H1 (cell line): ENCODE data around the gene PPP1R18. TPM values are rescaled to one million over a fixed set of nuclear protein-coding genes. Genes with fewer than 3 reads are reported as not detected.

ENCODE experiments used
- CTCF ChIA-PET: fragments of 300-600 bp; sonication (Branson Sonifier 250); formaldehyde crosslinking; loops from one replicate; lab custom pipeline; 2021; ENCODE audit not compliant: partially characterized antibody; lab: Charles Lee
- POLR2A ChIA-PET: fragments of 300-600 bp; sonication (Branson Sonifier 250); formaldehyde crosslinking; loops from one replicate; lab custom pipeline; 2021; ENCODE audit warnings: inconsistent platforms; ENCODE audit not compliant: partially characterized antibody; lab: Charles Lee
- DNase-seq, 2 experiments: peaks; one replicate each; pipeline versions ENCODE4 v3.0.0 to v3.0.0-alpha.2; 2010 to 2022; ENCODE audit warnings: low spot score in 2 of 2, low read depth in 1 of 2, mixed read lengths in 1 of 2
- FAIRE-seq: peaks from 2 replicates; lab custom pipeline; 2011; peaks lifted over from hg19 to GRCh38; lab: Jason Lieb, UNC
- H2AFZ ChIP-seq: 2 replicates; pipeline ENCODE4 v1.8.1; 2012; ENCODE audit warnings: low read length, inconsistent platforms
- H2AK5ac ChIP-seq: 2 replicates; pipeline ENCODE4 v1.6.1; 2013; ENCODE audit warnings: low read depth, low read length
- H2BK120ac ChIP-seq: replicated peaks from 2 replicates; pipeline ENCODE3; 2013; ENCODE audit warnings: low read depth, low read length, inconsistent platforms
- H2BK12ac ChIP-seq: 2 replicates; pipeline ENCODE4 v1.6.1; 2013; ENCODE audit warnings: low read depth, low read length
- H2BK15ac ChIP-seq: 2 replicates; pipeline ENCODE4 v1.6.1; 2013; ENCODE audit warnings: low read length
- H2BK20ac ChIP-seq: 2 replicates; pipeline ENCODE4 v1.6.1; 2013; ENCODE audit warnings: low read length
- H2BK5ac ChIP-seq: 2 replicates; pipeline ENCODE4 v1.6.1; 2013; ENCODE audit warnings: low read depth, low read length
- H3K14ac ChIP-seq: 2 replicates; pipeline ENCODE4 v1.6.1; 2013; ENCODE audit warnings: inconsistent platforms; ENCODE audit not compliant: insufficient read length
- H3K18ac ChIP-seq: 2 replicates; pipeline ENCODE4 v1.6.1; 2013; ENCODE audit warnings: low read length; ENCODE audit errors: extremely low read depth
- H3K23ac ChIP-seq: 2 replicates; pipeline ENCODE4 v1.6.1; 2013; ENCODE audit warnings: inconsistent platforms; ENCODE audit not compliant: insufficient read length
- H3K23me2 ChIP-seq: 2 replicates; pipeline ENCODE4 v1.6.1; 2013; ENCODE audit warnings: low read depth, low read length
- H3K27ac ChIP-seq: 2 replicates; pipeline ENCODE4 v1.6.1; 2011; ENCODE audit warnings: low read depth, low read length, inconsistent platforms
- H3K27me3 ChIP-seq, 4 experiments: replicated peaks in 1 of 4; 1 replicate in 1 of 4; 2 replicates in 3 of 4; pipeline versions ENCODE4 v1.6.1 to v1.8.1; 2011 to 2013; ENCODE audit warnings: low read length in 3 of 4, mild to moderate bottlenecking in 3 of 4, inconsistent platforms in 2 of 4, mixed read lengths in 2 of 4, moderate library complexity in 1 of 4; ENCODE audit not compliant: control insufficient read depth in 3 of 4, insufficient read depth in 3 of 4; ENCODE audit errors: extremely low read depth in 1 of 4
- H3K36me3 ChIP-seq, 4 experiments: 2 replicates each; pipeline versions ENCODE4 v1.6.1 to v1.8.1; 2011 to 2013; ENCODE audit warnings: mild to moderate bottlenecking in 4 of 4, low read length in 3 of 4, moderate library complexity in 2 of 4, control low read depth in 1 of 4, inconsistent platforms in 1 of 4; ENCODE audit not compliant: insufficient read depth in 4 of 4, control insufficient read depth in 2 of 4
- H3K4ac ChIP-seq: replicated peaks from 2 replicates; pipeline ENCODE3; 2013; ENCODE audit warnings: low read length, low read depth, mixed read lengths, inconsistent platforms; ENCODE audit not compliant: insufficient read length
- H3K4me1 ChIP-seq, 4 experiments: replicated peaks in 1 of 4; 1 replicate in 1 of 4; 2 replicates in 3 of 4; pipeline versions ENCODE4 v1.6.1 to v1.8.1; 2011 to 2013; ENCODE audit warnings: low read length in 3 of 4, inconsistent platforms in 2 of 4, mixed read lengths in 1 of 4; ENCODE audit not compliant: insufficient read depth in 4 of 4, control insufficient read depth in 3 of 4
- H3K4me2 ChIP-seq, 2 experiments: 2 replicates each; pipeline versions ENCODE4 v1.6.1 to v1.8.1; 2011 to 2013; ENCODE audit warnings: low read depth in 2 of 2, low read length in 2 of 2, control low read depth in 1 of 2, inconsistent platforms in 1 of 2, mild to moderate bottlenecking in 1 of 2; ENCODE audit not compliant: insufficient read depth in 1 of 2
- H3K4me3 ChIP-seq, 4 experiments: fragments of 200-600, 300-600 bp in 1 of 4; sonication (generic), shearing (Covaris generic), sonication (Bioruptor Twin) in 1 of 4; 2 replicates each; pipeline versions ENCODE4 v1.5.1 to v1.8.1; 2011 to 2016; ENCODE audit warnings: low read length in 4 of 4, low read depth in 3 of 4, control low read depth in 2 of 4, inconsistent platforms in 2 of 4, mild to moderate bottlenecking in 2 of 4, mixed read lengths in 1 of 4, moderate library complexity in 1 of 4; ENCODE audit not compliant: insufficient read depth in 2 of 4; ENCODE audit errors: extremely low read depth in 1 of 4
- H3K56ac ChIP-seq: replicated peaks from 2 replicates; pipeline ENCODE3; 2013; ENCODE audit warnings: low read depth, mild to moderate bottlenecking, mixed read lengths, low read length, inconsistent platforms; ENCODE audit not compliant: insufficient read length
- H3K79me1 ChIP-seq: 2 replicates; pipeline ENCODE4 v1.6.1; 2013; ENCODE audit warnings: low read depth, low read length, control low read depth
- H3K79me2 ChIP-seq, 2 experiments: 2 replicates each; pipeline versions ENCODE4 v1.6.1 to v1.8.1; 2012 to 2013; ENCODE audit warnings: low read length in 2 of 2, mild to moderate bottlenecking in 2 of 2, inconsistent platforms in 1 of 2; ENCODE audit not compliant: insufficient read depth in 2 of 2, control insufficient read depth in 1 of 2
- H3K9ac ChIP-seq, 4 experiments: replicated peaks in 1 of 4; 1 replicate in 1 of 4; 2 replicates in 3 of 4; pipeline versions ENCODE4 v1.6.1 to v1.8.1; 2011 to 2013; ENCODE audit warnings: low read depth in 3 of 4, low read length in 3 of 4, control low read depth in 2 of 4, mild to moderate bottlenecking in 2 of 4, moderate library complexity in 2 of 4, inconsistent platforms in 1 of 4; ENCODE audit errors: extremely low read depth in 1 of 4
- H3K9me3 ChIP-seq, 2 experiments: 2 replicates each; pipeline versions ENCODE4 v1.6.1 to v1.8.1; 2012 to 2013; ENCODE audit warnings: mild to moderate bottlenecking in 2 of 2, moderate library complexity in 2 of 2, control low read depth in 1 of 2, inconsistent platforms in 1 of 2, low read depth in 1 of 2, low read length in 1 of 2, mixed read lengths in 1 of 2; ENCODE audit not compliant: insufficient read depth in 2 of 2
- H4K20me1 ChIP-seq, 2 experiments: replicated peaks in 1 of 2; 2 replicates each; pipeline versions ENCODE3 to v1.8.1; 2011 to 2013; ENCODE audit warnings: inconsistent platforms in 2 of 2, low read length in 2 of 2, mild to moderate bottlenecking in 1 of 2; ENCODE audit not compliant: insufficient read depth in 2 of 2, control insufficient read depth in 1 of 2
- H4K5ac ChIP-seq: 2 replicates; pipeline ENCODE4 v1.6.1; 2013; ENCODE audit warnings: low read length, low read depth, mixed read lengths, inconsistent platforms; ENCODE audit not compliant: insufficient read length
- H4K8ac ChIP-seq: 2 replicates; pipeline ENCODE4 v1.8.0; 2013; ENCODE audit warnings: mild to moderate bottlenecking, moderate library complexity, low read length, inconsistent platforms; ENCODE audit not compliant: insufficient read depth; ENCODE audit errors: extremely low read depth
- H4K91ac ChIP-seq: replicated peaks from 2 replicates; pipeline ENCODE3; 2013; ENCODE audit warnings: low read length, mixed read lengths, inconsistent platforms; ENCODE audit not compliant: insufficient read length
- EP300 ChIP-seq, 2 experiments: IDR thresholded peaks; 1 replicate in 1 of 2; 2 replicates in 1 of 2; pipeline ENCODE4 v1.6.1; 2011 to 2012; ENCODE audit warnings: low read depth in 2 of 2, low read length in 2 of 2, mild to moderate bottlenecking in 2 of 2, borderline replicate concordance in 1 of 2, inconsistent platforms in 1 of 2, moderate library complexity in 1 of 2
- GABPA ChIP-seq: IDR thresholded peaks from 2 replicates; pipeline ENCODE4 v1.6.1; 2011; ENCODE audit warnings: mild to moderate bottlenecking, low read length, moderate library complexity, borderline replicate concordance; ENCODE audit not compliant: insufficient read depth
- RBBP5 ChIP-seq: IDR thresholded peaks from 2 replicates; pipeline ENCODE4 v1.7.1; 2012; ENCODE audit warnings: low read depth, mild to moderate bottlenecking, inconsistent platforms, low read length, moderate library complexity, borderline replicate concordance
- WGBS, 2 experiments: shearing (Covaris generic) in 1 of 2; methylation state at CpG; one replicate each; pipeline versions ENCODE4 v1.1.6 to v1.1.7; 2013 to 2015; ENCODE audit warnings: low lambda C conversion rate in 2 of 2, mixed read lengths in 2 of 2, inconsistent platforms in 1 of 2, low coverage in 1 of 2, missing lambda C conversion rate in 1 of 2; ENCODE audit not compliant: insufficient replicate concordance in 2 of 2, insufficient coverage in 1 of 2, insufficient read length in 1 of 2; ENCODE audit errors: extremely low coverage in 1 of 2, missing lambda C conversion rate in 1 of 2; 5-methylcytosine and 5-hydroxymethylcytosine counted together
- polyA plus RNA-seq, 7 experiments: library from polyadenylated mRNA; depleted of rRNA in 3 of 7; stranded (reverse) in 5 of 7; unstranded in 2 of 7; fragments of >200 nt in 5 of 7; fragments of 200-250 nt in 2 of 7; gene quantifications; 1 replicate in 5 of 7; 2 replicates in 1 of 7; 4 replicates in 1 of 7; pipeline versions ENCODE4 v1.2.1 to v1.2.3, GENCODE V29; 2011 to 2013; ENCODE audit warnings: missing spikeins in 2 of 7, mixed read lengths in 2 of 7
- total RNA-seq: library from RNA; stranded (reverse); fragmentation: NEBNext Ultra II Directional; extraction: Animal tissue kit (Norgen Biotek cat#: 25700); gene quantifications from 2 replicates; pipeline ENCODE4 v1.2.1, GENCODE V29; 2021

The PPP1R18 gene
- total and polyA plus RNA-seq, 2 of the 8 experiments (the other 6 are each of a cell fraction or from before 2014, with no cell fraction given): 25.1 to 29.1 TPM

DNA sequence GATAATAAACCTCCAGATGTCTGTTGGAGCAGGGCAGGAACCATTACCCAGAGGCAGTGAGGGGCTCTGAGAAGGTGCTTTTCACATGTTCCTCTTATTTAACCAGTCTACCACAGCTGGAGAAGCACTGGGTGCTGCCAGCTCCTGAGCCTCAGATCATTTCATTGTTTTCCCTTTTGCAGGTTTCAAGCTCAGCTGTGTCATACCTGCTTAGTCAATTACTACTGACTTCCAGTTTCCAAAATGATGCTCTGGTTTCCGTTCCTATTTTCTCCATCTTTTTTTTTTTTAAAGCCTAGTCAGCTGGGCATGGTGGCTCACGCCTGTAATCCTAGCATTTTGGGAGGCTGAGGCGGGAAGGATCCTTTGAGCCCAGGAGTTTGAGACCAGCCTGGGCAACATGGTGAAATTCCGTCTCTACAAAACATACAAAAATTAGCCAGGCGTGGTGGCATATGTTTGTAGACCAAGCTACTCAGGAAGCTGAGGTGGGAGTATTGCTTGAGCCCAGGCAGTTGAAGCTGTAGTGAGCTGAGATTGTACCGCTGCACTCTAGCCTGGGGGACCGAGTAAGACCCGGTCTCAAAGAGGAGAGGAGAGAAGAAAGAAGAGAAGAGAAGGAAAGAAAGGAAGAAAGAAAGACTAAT is 49.3 kb upstream of the PPP1R18 start:
- H2BK5ac ChIP-seq: no peak overlapping the region
- H3K36me3 ChIP-seq: peaks cover 15 to 60% (median 37%) of the 10 kb centered on the region in 4 experiments
- H4K8ac ChIP-seq: no peak overlapping the region
- no peak overlapping the region for H3K14ac ChIP-seq
- no peak overlapping the region for H3K27ac ChIP-seq
- POLR2A ChIA-PET: interaction anchor here (0.7 to 35.9 kb wide), 6 partner anchors 8 to 137 kb away, joined by 3 to 732 read pairs (median 6); partner anchors contain the start of genes MDC1, NRM and TUBB
- H3K9me3 ChIP-seq: no peaks in the 10 kb centered on the region
- no peak overlapping the region for H4K5ac ChIP-seq
- H4K91ac ChIP-seq: no peak overlapping the region
- no peaks in the 10 kb centered on the region for H3K27me3 ChIP-seq
- no peak overlapping the region for H2AK5ac ChIP-seq
- no peak overlapping the region for H2AFZ ChIP-seq
- H3K4me2 ChIP-seq: no peak overlapping the region
- H3K4me3 ChIP-seq: no peak overlapping the region
- CTCF ChIA-PET: interaction anchor here (1.4 to 11.8 kb wide), 5 partner anchors 13 to 92 kb away, joined by 4 to 147 read pairs (median 7); partner anchors contain the start of gene DHX16
- H3K4ac ChIP-seq: no peak overlapping the region
- FAIRE-seq: no peak
- H2BK20ac ChIP-seq: no peak overlapping the region
- no peak overlapping the region for H3K56ac ChIP-seq
- no peak overlapping the region for H3K9ac ChIP-seq
- no peak overlapping the region for H3K18ac ChIP-seq
- no peak for TF ChIP-seq EP300 (IDR thresholded peaks at IDR 0.05; ENCODE audit: borderline replicate concordance in 1 of 2, low read depth in 2 of 2, low read length in 2 of 2)
- TF ChIP-seq RBBP5: no peak
- no peak for TF ChIP-seq GABPA
- peaks cover 4% of the 10 kb centered on the region in 2 experiments for H4K20me1 ChIP-seq
- no peak overlapping the region for H3K23ac ChIP-seq
- H3K79me2 ChIP-seq: no peaks in the 10 kb centered on the region; a peak in 1 of 4 replicates
- no peaks in the 10 kb centered on the region for H3K23me2 ChIP-seq
- DNase-seq: no peak
- H2BK15ac ChIP-seq: no peak overlapping the region
- H3K79me1 ChIP-seq: peaks cover 2% of the 10 kb centered on the region
- H2BK12ac ChIP-seq: no peak overlapping the region
- no peaks in the 10 kb centered on the region for H3K4me1 ChIP-seq
- WGBS, 2 experiments: 97% methylated on average over 8 of the region's 8 CpGs; no CpG with 5 or more reads in 1 of the 2 experiments
- no peak overlapping the region for H2BK120ac ChIP-seq
